D721Med (cell line): ENCODE data around the gene KCNH1.

Experiments
- DNase-seq: peaks from one replicate; pipeline ENCODE4 v3.0.0; 2011; ENCODE audit warnings: low spot score; ENCODE audit not compliant: insufficient read length
- FAIRE-seq: peaks from 2 replicates; lab custom pipeline; 2011; peaks lifted over from hg19 to GRCh38; lab: Jason Lieb, UNC
- CTCF ChIP-seq: IDR thresholded peaks from 2 replicates; pipeline ENCODE4 v1.5.1; 2012; ENCODE audit warnings: mild to moderate bottlenecking, control low read depth; ENCODE audit not compliant: insufficient read depth; ENCODE audit errors: missing control alignments

Gene KCNH1

GRCh38 chr1:210827481-210827880 lies 306.5 kb downstream of the KCNH1 start:
- no peak for TF ChIP-seq CTCF
- DNase-seq (no peak), FAIRE-seq (no peak)

GRCh38 chr1:210826686-210827085 lies 307.3 kb downstream of the KCNH1 start:
- DNase-seq (no peak), FAIRE-seq (peak; percentile 51)
- no peak for TF ChIP-seq CTCF

- TF ChIP-seq CTCF = no peak
- FAIRE-seq (peak; percentile 77), DNase-seq (no peak)
Measured at GRCh38 chr1:210822932-210823331, 311.0 kb downstream of the KCNH1 start.

- no peak for TF ChIP-seq CTCF
- DNase-seq (no peak), FAIRE-seq (no peak)
Measured at GRCh38 chr1:210822241-210822640, 311.7 kb downstream of the KCNH1 start.

- FAIRE-seq = no peak
- TF ChIP-seq CTCF = no peak
Measured at GRCh38 chr1:210821615-210822014, 312.3 kb downstream of the KCNH1 start.

GRCh38 chr1:210819266-210819665 lies 314.7 kb downstream of the KCNH1 start:
- FAIRE-seq (peak; percentile 82), DNase-seq (no peak)
- no peak for TF ChIP-seq CTCF

More at GRCh38 chr1:210821615-210822014, 312.3 kb downstream of the KCNH1 start:
- no peak for DNase-seq

- no peak for TF ChIP-seq CTCF
- no peak for DNase-seq
- FAIRE-seq = peak; percentile 70
Measured at GRCh38 chr1:210817385-210818275, 316.3 kb downstream of the KCNH1 start.
